OCI-LY3 (cell line): Measurements from ENCODE around the gene IBA57.
"Not testable (repeated sequence)": the region's sequence is repeated elsewhere in the genome, so short reads cannot be mapped to it uniquely, and the experiment has no call there.

Source experiments
- H2AFZ ChIP-seq: fragments of 200-600, 300-600 bp; shearing (Covaris generic); 2 replicates; pipeline ENCODE4 v1.6.0; 2014; ENCODE audit warnings: antibody characterized with exemption, low read depth, low read length
- H3K27ac ChIP-seq: fragments of 200-600, 300-600 bp; sonication (generic); 2 replicates; pipeline ENCODE4 v1.5.1; 2014; ENCODE audit warnings: mild to moderate bottlenecking, low read length, moderate library complexity, mixed read lengths
- H3K27me3 ChIP-seq: fragments of 200-600, 300-600 bp; sonication (generic); 2 replicates; pipeline ENCODE4 v1.6.1; 2014; ENCODE audit warnings: low read depth, low read length, mixed read lengths
- H3K36me3 ChIP-seq: fragments of 200-600, 300-600 bp; sonication (generic); replicated peaks from 2 replicates; pipeline ENCODE3; 2014; ENCODE audit warnings: low read depth, low read length, mixed read lengths
- H3K4me1 ChIP-seq: fragments of 300-600, 200-600 bp; sonication (generic); 2 replicates; pipeline ENCODE4 v1.6.1; 2014; ENCODE audit warnings: low read length, mixed read lengths
- H3K4me2 ChIP-seq: fragments of 200-600, 300-600 bp; sonication (generic); 2 replicates; pipeline ENCODE4 v1.6.1; 2014; ENCODE audit warnings: low read length, mixed read lengths
- H3K4me3 ChIP-seq: fragments of 300-600, 200-600 bp; sonication (generic); 2 replicates; pipeline ENCODE4 v1.5.1; 2014; ENCODE audit warnings: antibody characterized with exemption, mild to moderate bottlenecking, low read length, moderate library complexity
- H3K79me2 ChIP-seq: fragments of 300-600, 200-600 bp; shearing (Covaris generic); 2 replicates; pipeline ENCODE4 v1.6.1; 2014; ENCODE audit warnings: mild to moderate bottlenecking, low read length, mixed read lengths
- H3K9ac ChIP-seq: fragments of 300-600, 200-600 bp; shearing (Covaris generic); 2 replicates; pipeline ENCODE4 v1.6.0; 2014; ENCODE audit warnings: mild to moderate bottlenecking, low read length, moderate library complexity
- H3K9me3 ChIP-seq: fragments of 200-600, 300-600 bp; shearing (Covaris generic); 2 replicates; pipeline ENCODE4 v1.6.1; 2014; ENCODE audit warnings: low read length, mixed read lengths; ENCODE audit not compliant: insufficient read depth
- H4K20me1 ChIP-seq: fragments of 200-600, 300-600 bp; sonication (generic); 2 replicates; pipeline ENCODE4 v1.6.1; 2016; ENCODE audit warnings: low read length, mixed read lengths; ENCODE audit not compliant: insufficient read depth
- CTCF ChIP-seq: fragments of 200-600, 300-600 bp; sonication (generic); IDR thresholded peaks from 2 replicates; pipeline ENCODE4 v1.5.1; 2014; ENCODE audit warnings: antibody characterized with exemption, low read length, low read depth
- EZH2phosphoT487 ChIP-seq: fragments of 200-600 bp; shearing (Covaris generic); IDR thresholded peaks from 2 replicates; pipeline ENCODE4 v1.6.1; 2018; ENCODE audit warnings: antibody characterized with exemption, mixed run types, low read depth

The IBA57 gene

GRCh38 chr1:228218513-228219244 is 53.1 kb downstream of the IBA57 start:
- H3K4me1 ChIP-seq, result no peaks in the 10 kb centered on the region
- no peaks in the 10 kb centered on the region for H3K9me3 ChIP-seq
- H3K27me3 ChIP-seq, result peaks cover 6% of the 10 kb centered on the region; the same call in 1 of the 2 replicates
- no peak overlapping the region for H3K4me2 ChIP-seq
- no peak overlapping the region for H3K4me3 ChIP-seq
- no peak overlapping the region for H3K27ac ChIP-seq
- no peak overlapping the region for H3K9ac ChIP-seq
- no peak overlapping the region for H2AFZ ChIP-seq
- no peaks in the 10 kb centered on the region for H3K79me2 ChIP-seq
- no peaks in the 10 kb centered on the region for H4K20me1 ChIP-seq
- TF ChIP-seq CTCF (no peak), EZH2phosphoT487 (no peak)
- H3K36me3 ChIP-seq, result no peaks in the 10 kb centered on the region

- Histone ChIP-seq H3K9ac (no peak overlapping the region), H3K4me2 (no peak overlapping the region)
These were observed 53.8 kb downstream of the IBA57 start for GRCh38 chr1:228219245-228219961.

GRCh38 chr1:228219962-228220780 is 54.6 kb downstream of the IBA57 start:
- H3K4me1 ChIP-seq, result no peaks in the 10 kb centered on the region
- H3K4me3 ChIP-seq, result no peak overlapping the region
- H3K9me3 ChIP-seq, result no peaks in the 10 kb centered on the region
- TF ChIP-seq EZH2phosphoT487 (no peak), CTCF (no peak)
- no peak overlapping the region for H3K9ac ChIP-seq
- H3K36me3 ChIP-seq, result no peaks in the 10 kb centered on the region
- H3K79me2 ChIP-seq, result no peaks in the 10 kb centered on the region
- no peak overlapping the region for H3K27ac ChIP-seq
- peaks cover 6% of the 10 kb centered on the region; the same call in 1 of the 2 replicates for H3K27me3 ChIP-seq
- H4K20me1 ChIP-seq, result no peaks in the 10 kb centered on the region
- no peak overlapping the region for H3K4me2 ChIP-seq
- no peak overlapping the region for H2AFZ ChIP-seq

More at GRCh38 chr1:228219245-228219961, 53.8 kb downstream of the IBA57 start:
- H3K79me2 ChIP-seq, result no peaks in the 10 kb centered on the region
- no peak overlapping the region for H3K4me3 ChIP-seq
- no peaks in the 10 kb centered on the region for H3K36me3 ChIP-seq
- H3K27ac ChIP-seq, result no peak overlapping the region
- H3K27me3 ChIP-seq, result peaks cover 6% of the 10 kb centered on the region; the same call in 1 of the 2 replicates
- H3K9me3 ChIP-seq, result no peaks in the 10 kb centered on the region
- TF ChIP-seq EZH2phosphoT487, result no peak
- no peak for TF ChIP-seq CTCF
- no peak overlapping the region for H2AFZ ChIP-seq
- no peaks in the 10 kb centered on the region for H4K20me1 ChIP-seq
- no peaks in the 10 kb centered on the region for H3K4me1 ChIP-seq

- H2AFZ ChIP-seq, H3K9ac ChIP-seq, H3K4me3 ChIP-seq, H3K27ac ChIP-seq, H3K79me2 ChIP-seq, H3K36me3 ChIP-seq, H3K4me1 ChIP-seq, H3K27me3 ChIP-seq, H3K4me2 ChIP-seq, H3K9me3 ChIP-seq, H4K20me1 ChIP-seq: not testable (repeated sequence)
These were observed 55.5 kb downstream of the IBA57 start for GRCh38 chr1:228221097-228221496.
